DMS53 treated with DMSO at 0.1 percent for 48 hours (cell line): ENCODE measurements around the gene PGS1.

Source experiments
- DNase-seq: peaks from one replicate; lab custom pipeline; 2025; ENCODE audit not compliant: unreplicated experiment; lab: John Stamatoyannopoulos, UW

Gene PGS1

GRCh38 chr17:78384479-78385175 lies 6.2 kb downstream of the PGS1 start:
- DNase-seq: no peak

- no peak for DNase-seq
Measured at GRCh38 chr17:78387977-78388941, 9.8 kb downstream of the PGS1 start.

GRCh38 chr17:78390241-78391050 lies 12.0 kb downstream of the PGS1 start:
- no peak for DNase-seq

GRCh38 chr17:78391051-78391431 lies 12.6 kb downstream of the PGS1 start:
- no peak for DNase-seq

GRCh38 chr17:78391843-78392242 lies 13.4 kb downstream of the PGS1 start:
- no peak for DNase-seq

GRCh38 chr17:78392295-78392694 lies 13.8 kb downstream of the PGS1 start:
- DNase-seq: no peak

- DNase-seq: no peak
Measured at GRCh38 chr17:78393575-78393974, 15.1 kb downstream of the PGS1 start.

GRCh38 chr17:78394209-78394608 lies 15.8 kb downstream of the PGS1 start:
- peak; percentile 98 for DNase-seq

GRCh38 chr17:78395155-78395554 lies 16.7 kb downstream of the PGS1 start:
- no peak for DNase-seq

GRCh38 chr17:78396441-78397337 lies 18.2 kb downstream of the PGS1 start:
- DNase-seq: no peak

- peak; percentile 69 for DNase-seq
Measured at GRCh38 chr17:78397681-78398101, 19.2 kb downstream of the PGS1 start.

GRCh38 chr17:78398390-78398789 lies 19.9 kb downstream of the PGS1 start:
- no peak for DNase-seq

- peak; percentile 68 for DNase-seq
Measured at GRCh38 chr17:78399028-78399692, 20.7 kb downstream of the PGS1 start.

- DNase-seq: peak; percentile 99
Measured at GRCh38 chr17:78399693-78400144, 21.3 kb downstream of the PGS1 start.

- DNase-seq: peak; percentile 73
Measured at GRCh38 chr17:78400581-78401240, 22.3 kb downstream of the PGS1 start.

- no peak for DNase-seq
Measured at GRCh38 chr17:78401246-78401645, 22.8 kb downstream of the PGS1 start.

- no peak for DNase-seq
Measured at GRCh38 chr17:78401891-78402290, 23.4 kb downstream of the PGS1 start.

- DNase-seq: no peak
Measured at GRCh38 chr17:78403822-78404221, 25.4 kb downstream of the PGS1 start.

GRCh38 chr17:78406396-78406795 lies 27.9 kb downstream of the PGS1 start:
- no peak for DNase-seq
